MCF 10A (cell line): ENCODE measurements around the gene MTNR1B. TPM values are rescaled to one million over a fixed set of nuclear protein-coding genes. Genes with fewer than 3 reads are reported as not detected.

Experiments used
- BruUV-seq: library from RNA; stranded (reverse); fragments of 400-500 nt; replicated peaks from 2 replicates; lab custom pipeline; 2021; lab: Mats Ljungman, UMichigan
- CTCF ChIA-PET: fragments of 300-600 bp; sonication (Branson Sonifier 250); formaldehyde crosslinking; extraction: SDS; loops from one replicate; lab custom pipeline; 2021; ENCODE audit warnings: antibody characterized with exemption, inconsistent platforms; lab: Yijun Ruan, JAX
- POLR2A ChIA-PET: fragments of 300-600, 350-650 bp; sonication (Branson Sonifier 250); formaldehyde crosslinking; extraction: SDS; loops from one replicate; lab custom pipeline; 2020; ENCODE audit warnings: antibody characterized with exemption, inconsistent platforms; lab: Yijun Ruan, JAX
- DNase-seq: peaks from one replicate; pipeline ENCODE4 v3.0.0-alpha.2; 2018; ENCODE audit not compliant: unreplicated experiment
- H3K27ac Mint-ChIP-seq: one replicate; pipeline ENCODE4 v1.8.0; 2022; ENCODE audit warnings: mild to moderate bottlenecking, low read depth, mixed read lengths; ENCODE audit not compliant: unreplicated experiment
- H3K27me3 Mint-ChIP-seq: one replicate; pipeline ENCODE4 v1.8.0; 2022; ENCODE audit warnings: mixed read lengths; ENCODE audit not compliant: insufficient read depth, unreplicated experiment
- H3K36me3 Mint-ChIP-seq: one replicate; pipeline ENCODE4 v1.8.0; 2022; ENCODE audit warnings: mild to moderate bottlenecking, moderate library complexity, mixed read lengths; ENCODE audit not compliant: insufficient read depth, unreplicated experiment
- H3K4me1 Mint-ChIP-seq: one replicate; pipeline ENCODE4 v1.8.0; 2022; ENCODE audit warnings: mixed read lengths; ENCODE audit not compliant: insufficient read depth, unreplicated experiment
- H3K4me3 Mint-ChIP-seq: one replicate; pipeline ENCODE4 v1.8.0; 2022; ENCODE audit warnings: mild to moderate bottlenecking, moderate library complexity, mixed read lengths; ENCODE audit not compliant: unreplicated experiment
- H3K9me3 Mint-ChIP-seq: one replicate; pipeline ENCODE4 v1.8.0; 2022; ENCODE audit warnings: mixed read lengths; ENCODE audit not compliant: unreplicated experiment
- CTCF ChIP-seq: fragments of 200-600 bp; IDR thresholded peaks from one replicate; pipeline ENCODE4 v1.8.0; 2022; ENCODE audit warnings: antibody characterized with exemption, mild to moderate bottlenecking; ENCODE audit not compliant: unreplicated experiment
- intact Hi-C: fragments of 100-400 bp; cut with micrococcal nuclease; formaldehyde crosslinking; loops from 2 replicates; pipeline ENCODE4 v1.14.1; 2022
- total RNA-seq: library from RNA; stranded (reverse); gene quantifications from 2 replicates; pipeline ENCODE4 v1.2.3, GENCODE V29; 2022

MTNR1B gene
- total RNA-seq, 1 experiment from 2014 or later: not detected

GRCh38 chr11:93025558-93026255 lies 56.3 kb downstream of the MTNR1B start:
- H3K36me3 Mint-ChIP-seq: no peaks in the 10 kb centered on the region
- POLR2A ChIA-PET: interaction anchor here (1.7 kb wide), 1 partner anchor 8 kb away, joined by 4 read pairs; no protein-coding TSS in a partner anchor
- peaks cover 24% of the 10 kb centered on the region for H3K4me1 Mint-ChIP-seq
- H3K27me3 Mint-ChIP-seq: no peaks in the 10 kb centered on the region
- no peak overlapping the region for H3K4me3 Mint-ChIP-seq
- H3K27ac Mint-ChIP-seq: no peak overlapping the region
- CTCF ChIA-PET: no interaction called here
- intact Hi-C loops: no loop called here
- H3K9me3 Mint-ChIP-seq: no peaks in the 10 kb centered on the region
- BruUV-seq: no TSS peak
- TF ChIP-seq CTCF: no peak
- no peak for DNase-seq

DNA sequence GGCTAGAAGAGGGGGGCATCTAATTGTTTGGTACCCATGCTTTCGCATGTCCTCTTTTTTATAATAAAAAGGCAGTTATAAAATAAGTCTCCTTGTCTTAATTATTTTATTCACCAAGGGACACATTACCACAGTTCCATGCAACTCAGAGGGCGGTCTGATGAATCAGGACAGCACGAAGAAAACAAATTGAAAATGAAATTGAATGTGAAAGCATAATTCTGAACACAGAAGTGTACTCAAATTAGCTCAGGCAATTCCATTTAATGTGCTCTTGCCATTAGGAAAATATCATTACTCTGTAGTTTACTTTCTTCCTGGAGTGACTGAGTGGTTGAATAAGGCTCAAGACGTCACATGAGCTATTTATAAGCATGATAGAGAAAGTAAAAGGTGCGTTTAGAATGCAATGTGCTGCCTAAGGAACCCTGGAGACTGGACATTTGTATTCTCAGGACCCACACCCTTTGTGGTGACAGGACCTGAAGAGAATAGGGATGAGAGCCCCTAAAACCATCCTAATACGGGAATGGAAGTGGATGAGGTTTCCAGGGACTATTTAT lies 59.6 kb downstream of the MTNR1B start:
- intact Hi-C loops: no loop called here
- no peak overlapping the region for H3K27ac Mint-ChIP-seq
- H3K9me3 Mint-ChIP-seq: no peaks in the 10 kb centered on the region
- no peak for DNase-seq
- BruUV-seq: no TSS peak
- H3K4me3 Mint-ChIP-seq: no peak overlapping the region
- POLR2A ChIA-PET: no interaction called here
- H3K36me3 Mint-ChIP-seq: no peaks in the 10 kb centered on the region
- TF ChIP-seq CTCF: no peak
- H3K27me3 Mint-ChIP-seq: no peaks in the 10 kb centered on the region
- H3K4me1 Mint-ChIP-seq: peaks cover 20% of the 10 kb centered on the region
- CTCF ChIA-PET: no interaction called here

DNA sequence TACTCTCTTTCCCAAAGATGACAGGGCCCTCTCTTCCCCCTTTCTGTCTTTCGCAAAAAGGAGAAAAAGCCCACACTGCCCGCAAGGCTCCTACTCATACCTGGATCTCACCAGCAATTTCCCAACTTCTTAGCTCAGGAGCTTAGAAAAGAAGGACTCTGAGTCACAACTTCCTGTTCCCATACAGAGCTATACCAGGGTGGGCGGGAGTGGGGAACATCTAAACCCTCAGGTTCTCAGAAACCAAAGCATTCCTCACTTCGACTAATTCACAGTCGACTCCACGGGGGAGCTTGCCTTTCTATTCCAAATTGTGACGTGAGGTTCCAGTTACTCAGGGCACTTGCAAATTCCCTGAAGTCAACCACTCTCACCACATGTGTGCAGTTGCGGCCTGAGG lies 61.9 kb downstream of the MTNR1B start:
- Mint-ChIP-seq H3K27me3 (no peaks in the 10 kb centered on the region), H3K36me3 (no peaks in the 10 kb centered on the region), H3K9me3 (no peaks in the 10 kb centered on the region), H3K27ac (peak overlapping the region; percentile 89), H3K4me1 (peaks cover 10% of the 10 kb centered on the region), H3K4me3 (peak overlapping the region; percentile 22)
- no peak for TF ChIP-seq CTCF
- ChIA-PET POLR2A (interaction anchor here (1.3 kb wide), 1 partner anchor 11 kb away, joined by 5 read pairs; no protein-coding TSS in a partner anchor), CTCF (interaction anchor here (0.5 to 4.1 kb wide), 4 partner anchors 9 to 72 kb away, joined by 3 to 15 read pairs (median 4); no protein-coding TSS in a partner anchor)
- BruUV-seq: no TSS peak
- DNase-seq: peak; percentile 99
- intact Hi-C loops: no loop called here

Other genes with a start within 250 kb of the MTNR1B start
- gene SLC36A4, start 228.3 kb downstream of the MTNR1B start, total RNA-seq: 23.4 and 30.1 TPM in 2 replicates